K562 treated with DMSO at 1 percent for 12 hours (cell line): ENCODE data around the gene LENEP. TPM values are rescaled to one million over a fixed set of nuclear protein-coding genes. Genes with fewer than 3 reads are reported as not detected.

Experiments
- total RNA-seq: library from RNA; unstranded; fragments of 300-600 nt; gene quantifications from 2 replicates; pipeline ENCODE4 v1.2.3, GENCODE V29; 2022; ENCODE audit not compliant: insufficient read depth

The LENEP gene
- total RNA-seq = not detected in 2 replicates

GRCh38 chr1:154993572-154994268 lies at the start of gene LENEP:
TSS of gene LENEP (plus strand) at chr1:154993586. CDS start at chr1:154993608, 22 bp downstream.

GRCh38 chr1:154955718-154956543 lies 37.5 kb upstream of the LENEP start, which contains the start of gene PBXIP1:
TSS of gene PBXIP1 (minus strand) at chr1:154956099. CDS start at chr1:154953721, 2,378 bp downstream.

GRCh38 chr1:154961207-154962155 lies 31.9 kb upstream of the LENEP start, which contains the start of gene PYGO2:
TSS of gene PYGO2 (minus strand) at chr1:154961782. CDS start at chr1:154961576, 206 bp downstream.

GRCh38 chr1:154970631-154971340 lies 22.6 kb upstream of the LENEP start, which contains the start of gene SHC1:
TSS of gene SHC1 (minus strand) at chr1:154970747. CDS start at chr1:154970526, 221 bp downstream.

GRCh38 chr1:154974102-154974807 lies 19.1 kb upstream of the LENEP start, which contains the start of gene CKS1B:
TSS of gene CKS1B (plus strand) at chr1:154974681. CDS start at chr1:154974746, 65 bp downstream.

GRCh38 chr1:154982897-154983648 lies 10.3 kb upstream of the LENEP start, which contains the start of gene FLAD1:
TSS of gene FLAD1 (plus strand) at chr1:154983344. CDS start at chr1:154983695, 351 bp downstream.

GRCh38 chr1:155002464-155003226 lies 9.3 kb downstream of the LENEP start, which contains the start of gene ZBTB7B:
TSS of gene ZBTB7B (plus strand) at chr1:155002802. CDS start at chr1:155014661, 11,859 bp downstream.

GRCh38 chr1:155033524-155033923 lies 40.1 kb downstream of the LENEP start, which contains the start of the genes DCST1 and DCST2:
TSS of gene DCST1 (plus strand) at chr1:155033824. CDS start at chr1:155034037, 213 bp downstream.
TSS of gene DCST2 (minus strand) at chr1:155033781. CDS start at chr1:155033701, 80 bp downstream.

Other genes starting within 250 kb of the LENEP start
- gene KCNN3, start 123.3 kb upstream of the LENEP start, total RNA-seq = not detected in 2 replicates
- gene PMVK, start 56.9 kb upstream of the LENEP start, total RNA-seq = 12.9 and 20.3 TPM in 2 replicates
- 15.6 and 22.5 TPM in 2 replicates for gene PBXIP1, start 37.5 kb upstream of the LENEP start, total RNA-seq
- 29.6 and 51.5 TPM in 2 replicates for gene PYGO2, start 31.8 kb upstream of the LENEP start, total RNA-seq
- gene SHC1, start 22.8 kb upstream of the LENEP start, total RNA-seq = 26.5 and 56.6 TPM in 2 replicates
- 450 and 472 TPM in 2 replicates for gene CKS1B, start 18.9 kb upstream of the LENEP start, total RNA-seq
- 39.5 and 45.7 TPM in 2 replicates for gene FLAD1, start 10.2 kb upstream of the LENEP start, total RNA-seq
- gene ZBTB7B, start 9.2 kb downstream of the LENEP start, total RNA-seq = 31.1 and 37.0 TPM in 2 replicates
- gene DCST2, start 40.2 kb downstream of the LENEP start, total RNA-seq = 0.99 and 2.2 TPM in 2 replicates
- gene DCST1, start 40.2 kb downstream of the LENEP start, total RNA-seq = not detected in 2 replicates
- 44.7 and 44.9 TPM in 2 replicates for gene ADAM15, start 57.7 kb downstream of the LENEP start, total RNA-seq
- gene EFNA4, start 70.2 kb downstream of the LENEP start, total RNA-seq = 11.9 and 16.0 TPM in 2 replicates
- 5.3 and 6.7 TPM in 2 replicates for gene EFNA3, start 85.3 kb downstream of the LENEP start, total RNA-seq
- 3.9 and 5.4 TPM in 2 replicates for gene EFNA1, start 134.3 kb downstream of the LENEP start, total RNA-seq
- 106 and 112 TPM in 2 replicates for gene SLC50A1, start 142.3 kb downstream of the LENEP start, total RNA-seq
- 98.9 and 177 TPM in 2 replicates for gene DPM3, start 146.9 kb downstream of the LENEP start, total RNA-seq
- gene KRTCAP2, start 179.7 kb downstream of the LENEP start, total RNA-seq = 303 and 367 TPM in 2 replicates
- 0.26 TPM in 1 of 2 replicates, not detected in the other for gene TRIM46, start 180.3 kb downstream of the LENEP start, total RNA-seq
- gene THBS3, start 214.3 kb downstream of the LENEP start, total RNA-seq = 3.1 and 3.3 TPM in 2 replicates
- 61.9 and 73.8 TPM in 2 replicates for gene MTX1, start 215.1 kb downstream of the LENEP start, total RNA-seq